ENCODE results near the gene SUCO.
"Not testable (repeated sequence)": the region's sequence is repeated elsewhere in the genome, so short reads cannot be mapped to it uniquely, and the experiment has no call there.

Gene SUCO

GRCh38 chr1:172612478-172612877, 79.5 kb downstream of the SUCO start:
- H3K27ac ChIP-seq (ENCODE audit: low read length): no peak overlapping the region
- H3K4me3 ChIP-seq (ENCODE audit: low read length): no peak overlapping the region
- no peaks in the 10 kb centered on the region for H3K4me1 ChIP-seq (ENCODE audit: control insufficient read depth, low read depth, low read length)
- no peaks in the 10 kb centered on the region for H3K27me3 ChIP-seq (ENCODE audit: control insufficient read depth, insufficient read depth, low read length)
- H3K9me3 ChIP-seq (ENCODE audit: control insufficient read depth, low read depth, low read length): no peaks in the 10 kb centered on the region
- H3K36me3 ChIP-seq (ENCODE audit: control insufficient read depth, low read depth, low read length): peaks cover 23% of the 10 kb centered on the region
- H3K9ac ChIP-seq (ENCODE audit: low read length): no peak overlapping the region

GRCh38 chr1:172613294-172613693, 80.3 kb downstream of the SUCO start:
- no peak overlapping the region for H3K4me3 ChIP-seq (ENCODE audit: low read length)
- H3K36me3 ChIP-seq (ENCODE audit: control insufficient read depth, low read depth, low read length): peaks cover 23% of the 10 kb centered on the region
- H3K4me1 ChIP-seq (ENCODE audit: control insufficient read depth, low read depth, low read length): no peaks in the 10 kb centered on the region

GRCh38 chr1:172616195-172616594, 83.2 kb downstream of the SUCO start:
- Histone ChIP-seq H3K4me3 (ENCODE audit: low read length) (no peak overlapping the region), H3K9ac (ENCODE audit: low read length) (no peak overlapping the region), H3K9me3 (ENCODE audit: control insufficient read depth, low read depth, low read length) (peaks cover 15% of the 10 kb centered on the region), H3K27ac (ENCODE audit: low read length) (no peak overlapping the region), H3K27me3 (ENCODE audit: control insufficient read depth, insufficient read depth, low read length) (no peaks in the 10 kb centered on the region), H3K4me1 (ENCODE audit: control insufficient read depth, low read depth, low read length) (no peaks in the 10 kb centered on the region), H3K36me3 (ENCODE audit: control insufficient read depth, low read depth, low read length) (peaks cover 4% of the 10 kb centered on the region)

More at GRCh38 chr1:172613294-172613693, 80.3 kb downstream of the SUCO start:
- H3K9ac ChIP-seq (ENCODE audit: low read length): no peak overlapping the region
- peaks cover 6% of the 10 kb centered on the region for H3K9me3 ChIP-seq (ENCODE audit: control insufficient read depth, low read depth, low read length)
- H3K27ac ChIP-seq (ENCODE audit: low read length): no peak overlapping the region
- H3K27me3 ChIP-seq (ENCODE audit: control insufficient read depth, insufficient read depth, low read length): no peaks in the 10 kb centered on the region

GRCh38 chr1:172616636-172617035, 83.7 kb downstream of the SUCO start:
- no peak overlapping the region for H3K9ac ChIP-seq (ENCODE audit: low read length)
- no peak overlapping the region for H3K4me3 ChIP-seq (ENCODE audit: low read length)
- no peaks in the 10 kb centered on the region for H3K27me3 ChIP-seq (ENCODE audit: control insufficient read depth, insufficient read depth, low read length)
- no peak overlapping the region for H3K27ac ChIP-seq (ENCODE audit: low read length)
- H3K9me3 ChIP-seq (ENCODE audit: control insufficient read depth, low read depth, low read length): peaks cover 19% of the 10 kb centered on the region
- H3K36me3 ChIP-seq (ENCODE audit: control insufficient read depth, low read depth, low read length): no peaks in the 10 kb centered on the region
- no peaks in the 10 kb centered on the region for H3K4me1 ChIP-seq (ENCODE audit: control insufficient read depth, low read depth, low read length)

GRCh38 chr1:172620603-172621002, 87.7 kb downstream of the SUCO start:
- H3K4me1 ChIP-seq (ENCODE audit: control insufficient read depth, low read depth, low read length); H3K4me3 ChIP-seq (ENCODE audit: low read length); H3K9ac ChIP-seq (ENCODE audit: low read length); H3K36me3 ChIP-seq (ENCODE audit: control insufficient read depth, low read depth, low read length); H3K27me3 ChIP-seq (ENCODE audit: control insufficient read depth, insufficient read depth, low read length); H3K27ac ChIP-seq (ENCODE audit: low read length): not testable (repeated sequence)
- H3K9me3 ChIP-seq (ENCODE audit: control insufficient read depth, low read depth, low read length): peaks cover 19% of the 10 kb centered on the region

GRCh38 chr1:172622541-172622940, 89.6 kb downstream of the SUCO start:
- no peak overlapping the region for H3K27ac ChIP-seq (ENCODE audit: low read length)
- peaks cover 19% of the 10 kb centered on the region for H3K9me3 ChIP-seq (ENCODE audit: control insufficient read depth, low read depth, low read length)
- no peaks in the 10 kb centered on the region for H3K4me1 ChIP-seq (ENCODE audit: control insufficient read depth, low read depth, low read length)
- no peaks in the 10 kb centered on the region for H3K36me3 ChIP-seq (ENCODE audit: control insufficient read depth, low read depth, low read length)
- no peak overlapping the region for H3K9ac ChIP-seq (ENCODE audit: low read length)
- H3K4me3 ChIP-seq (ENCODE audit: low read length): no peak overlapping the region
- H3K27me3 ChIP-seq (ENCODE audit: control insufficient read depth, insufficient read depth, low read length): no peaks in the 10 kb centered on the region

- no peak overlapping the region for H3K4me3 ChIP-seq (ENCODE audit: low read length)
- no peak overlapping the region for H3K9ac ChIP-seq (ENCODE audit: low read length)
- H3K27me3 ChIP-seq (ENCODE audit: control insufficient read depth, insufficient read depth, low read length): no peaks in the 10 kb centered on the region
- H3K4me1 ChIP-seq (ENCODE audit: control insufficient read depth, low read depth, low read length): no peaks in the 10 kb centered on the region
- no peak overlapping the region for H3K27ac ChIP-seq (ENCODE audit: low read length)
- peaks cover 13% of the 10 kb centered on the region for H3K9me3 ChIP-seq (ENCODE audit: control insufficient read depth, low read depth, low read length)
- H3K36me3 ChIP-seq (ENCODE audit: control insufficient read depth, low read depth, low read length): no peaks in the 10 kb centered on the region
These were observed 90.8 kb downstream of the SUCO start for GRCh38 chr1:172623748-172624147.

GRCh38 chr1:172626845-172627244, 93.9 kb downstream of the SUCO start:
- Histone ChIP-seq H3K27ac (ENCODE audit: low read length) (no peak overlapping the region), H3K9me3 (ENCODE audit: control insufficient read depth, low read depth, low read length) (no peaks in the 10 kb centered on the region), H3K27me3 (ENCODE audit: control insufficient read depth, insufficient read depth, low read length) (no peaks in the 10 kb centered on the region), H3K9ac (ENCODE audit: low read length) (no peak overlapping the region), H3K4me1 (ENCODE audit: control insufficient read depth, low read depth, low read length) (no peaks in the 10 kb centered on the region), H3K4me3 (ENCODE audit: low read length) (no peak overlapping the region), H3K36me3 (ENCODE audit: control insufficient read depth, low read depth, low read length) (no peaks in the 10 kb centered on the region)

GRCh38 chr1:172627702-172628101, 94.8 kb downstream of the SUCO start:
- H3K4me3 ChIP-seq (ENCODE audit: low read length): no peak overlapping the region
- H3K9ac ChIP-seq (ENCODE audit: low read length): no peak overlapping the region
- no peaks in the 10 kb centered on the region for H3K4me1 ChIP-seq (ENCODE audit: control insufficient read depth, low read depth, low read length)
- no peaks in the 10 kb centered on the region for H3K27me3 ChIP-seq (ENCODE audit: control insufficient read depth, insufficient read depth, low read length)
- H3K27ac ChIP-seq (ENCODE audit: low read length): no peak overlapping the region
- H3K36me3 ChIP-seq (ENCODE audit: control insufficient read depth, low read depth, low read length): no peaks in the 10 kb centered on the region
- H3K9me3 ChIP-seq (ENCODE audit: control insufficient read depth, low read depth, low read length): no peaks in the 10 kb centered on the region

GRCh38 chr1:172628401-172628800, 95.5 kb downstream of the SUCO start:
- Histone ChIP-seq H3K9ac (ENCODE audit: low read length) (no peak overlapping the region), H3K4me3 (ENCODE audit: low read length) (no peak overlapping the region), H3K9me3 (ENCODE audit: control insufficient read depth, low read depth, low read length) (no peaks in the 10 kb centered on the region), H3K36me3 (ENCODE audit: control insufficient read depth, low read depth, low read length) (no peaks in the 10 kb centered on the region), H3K27me3 (ENCODE audit: control insufficient read depth, insufficient read depth, low read length) (no peaks in the 10 kb centered on the region), H3K27ac (ENCODE audit: low read length) (no peak overlapping the region), H3K4me1 (ENCODE audit: control insufficient read depth, low read depth, low read length) (no peaks in the 10 kb centered on the region)

GRCh38 chr1:172629170-172629569, 96.2 kb downstream of the SUCO start:
- H3K4me3 ChIP-seq (ENCODE audit: low read length): no peak overlapping the region
- no peaks in the 10 kb centered on the region for H3K9me3 ChIP-seq (ENCODE audit: control insufficient read depth, low read depth, low read length)
- H3K9ac ChIP-seq (ENCODE audit: low read length): no peak overlapping the region
- no peaks in the 10 kb centered on the region for H3K27me3 ChIP-seq (ENCODE audit: control insufficient read depth, insufficient read depth, low read length)
- no peak overlapping the region for H3K27ac ChIP-seq (ENCODE audit: low read length)
- peaks cover 3% of the 10 kb centered on the region for H3K4me1 ChIP-seq (ENCODE audit: control insufficient read depth, low read depth, low read length)
- H3K36me3 ChIP-seq (ENCODE audit: control insufficient read depth, low read depth, low read length): no peaks in the 10 kb centered on the region

- Histone ChIP-seq H3K4me1 (ENCODE audit: control insufficient read depth, low read depth, low read length) (peaks cover 3% of the 10 kb centered on the region), H3K9ac (ENCODE audit: low read length) (no peak overlapping the region), H3K4me3 (ENCODE audit: low read length) (no peak overlapping the region), H3K9me3 (ENCODE audit: control insufficient read depth, low read depth, low read length) (no peaks in the 10 kb centered on the region), H3K27ac (ENCODE audit: low read length) (no peak overlapping the region), H3K36me3 (ENCODE audit: control insufficient read depth, low read depth, low read length) (no peaks in the 10 kb centered on the region), H3K27me3 (ENCODE audit: control insufficient read depth, insufficient read depth, low read length) (no peaks in the 10 kb centered on the region)
These were observed 96.7 kb downstream of the SUCO start for GRCh38 chr1:172629638-172630037.
